Airway epithelial cell (primary cell): ENCODE measurements around the gene UBE3A. TPM values are rescaled to one million over a fixed set of nuclear protein-coding genes. Genes with fewer than 3 reads are reported as not detected.

Experiments used
- total RNA-seq: library from RNA; depleted of rRNA; stranded (reverse); fragments of >200 nt; gene quantifications from 2 replicates; pipeline ENCODE4 v1.2.3, GENCODE V29; 2015

Gene UBE3A
- 46.3 and 48.3 TPM in 2 replicates for total RNA-seq

GRCh38 chr15:25438601-25439368 lies at the start of gene UBE3A:
TSS of gene UBE3A (minus strand) at chr15:25439024. CDS start at chr15:25409107, 29,917 bp downstream.

